ENCODE results near the gene BIVM. TPM values are rescaled to one million over a fixed set of nuclear protein-coding genes. Genes with fewer than 3 reads are reported as not detected.

Gene BIVM
- total RNA-seq, 2 experiments from 2014 or later: 3.4 to 4.3 TPM

DNA sequence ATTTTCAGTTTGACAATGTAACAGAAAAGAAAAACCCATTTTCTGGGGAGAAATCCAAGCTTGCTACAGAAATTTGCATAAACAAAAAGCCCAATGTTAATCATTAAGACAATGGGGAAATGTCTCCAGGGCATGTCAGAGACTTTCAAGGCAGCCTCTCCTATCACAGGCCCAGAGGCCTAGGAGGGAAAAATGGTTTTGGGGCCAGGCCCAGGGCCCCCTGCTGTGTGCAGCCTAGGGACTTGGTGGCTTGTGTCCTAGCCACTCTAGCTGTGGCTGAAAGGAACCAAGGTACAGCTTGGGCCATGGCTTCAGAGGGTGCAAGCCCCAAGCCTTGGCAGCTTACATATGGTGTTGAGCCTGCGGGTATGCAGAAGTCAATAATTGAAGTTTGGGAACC is 17.3 kb upstream of the BIVM start:
- H3K36me3 Mint-ChIP-seq (ENCODE audit: low read depth): no peaks in the 10 kb centered on the region
- CTCF ChIA-PET: no interaction called here
- DNase-seq (no peak), ATAC-seq (ENCODE audit: poor library complexity) (no peak)
- no peak for TF ChIP-seq CTCF (IDR thresholded peaks at IDR 0.05)
- intact Hi-C loops (cut with DNase I, micrococcal nuclease): loop anchor here in 1 of 2 experiments (2.0 kb wide), 1 partner anchor 17 kb away; the partner anchor contains the start of genes BIVM and POGLUT2
- Histone ChIP-seq H3K36me3 (ENCODE audit: insufficient read depth, low read length) (no peaks in the 10 kb centered on the region), H3K9me3 (ENCODE audit: control insufficient read depth in 1 of 2, insufficient read depth in 1 of 2, low read length in 2 of 2) (peaks cover 0 to 8% of the 10 kb centered on the region in 2 experiments), H3K27ac (ENCODE audit: low read depth in 1 of 2, low read length in 2 of 2) (no peak overlapping the region), H3K27me3 (ENCODE audit: control insufficient read depth in 1 of 2, insufficient read depth in 2 of 2, low read length in 2 of 2) (no peaks in the 10 kb centered on the region), H3K4me3 (ENCODE audit: low read length) (no peak overlapping the region), H3K4me1 (ENCODE audit: insufficient read depth, low read length) (peaks cover 15% of the 10 kb centered on the region)
- H3K27ac Mint-ChIP-seq: no peak overlapping the region
- H3K4me1 Mint-ChIP-seq (ENCODE audit: low read depth): peaks cover 20% of the 10 kb centered on the region
- no peaks in the 10 kb centered on the region for H3K27me3 Mint-ChIP-seq
- H3K9me3 Mint-ChIP-seq: peaks cover 4% of the 10 kb centered on the region
- POLR2A ChIA-PET: no interaction called here
- H3K4me3 Mint-ChIP-seq: no peak overlapping the region

DNA sequence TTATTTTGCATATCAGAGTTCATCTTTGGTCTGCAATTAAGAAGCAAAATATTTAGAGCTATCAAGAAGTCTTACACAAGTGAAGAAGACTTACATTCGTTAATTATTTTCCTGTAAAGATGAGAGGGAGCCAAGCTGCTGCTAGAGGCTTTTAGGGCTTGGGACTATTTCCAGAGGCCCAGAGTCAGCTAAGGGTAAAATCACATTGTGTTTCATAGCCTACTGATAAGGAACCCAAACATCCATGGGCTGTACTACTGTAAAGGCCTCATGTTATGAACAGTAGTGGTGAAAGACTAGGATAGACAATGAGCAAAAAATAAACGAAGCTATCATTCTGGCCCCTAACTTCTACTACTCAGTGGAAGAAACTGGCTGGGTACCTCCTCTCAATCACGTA is 14.4 kb upstream of the BIVM start:
- H3K27me3 ChIP-seq (ENCODE audit: control insufficient read depth in 1 of 2, insufficient read depth in 2 of 2, low read length in 2 of 2): no peaks in the 10 kb centered on the region
- TF ChIP-seq CTCF (IDR thresholded peaks at IDR 0.05): no peak
- Mint-ChIP-seq H3K4me3 (no peak overlapping the region), H3K27ac (no peak overlapping the region), H3K4me1 (ENCODE audit: low read depth) (peaks cover 7% of the 10 kb centered on the region), H3K36me3 (ENCODE audit: low read depth) (no peaks in the 10 kb centered on the region), H3K9me3 (peaks cover 4% of the 10 kb centered on the region), H3K27me3 (no peaks in the 10 kb centered on the region)
- H3K4me3 ChIP-seq (ENCODE audit: low read length): no peak overlapping the region
- ATAC-seq (ENCODE audit: poor library complexity) (no peak), DNase-seq (no peak)
- H3K27ac ChIP-seq (ENCODE audit: low read depth in 1 of 2, low read length in 2 of 2): no peak overlapping the region
- intact Hi-C loops (cut with DNase I, micrococcal nuclease): loop anchor here in 1 of 2 experiments (2.0 kb wide), 1 partner anchor 20 kb away; no protein-coding TSS in a partner anchor
- no peaks in the 10 kb centered on the region for H3K36me3 ChIP-seq (ENCODE audit: insufficient read depth, low read length)
- peaks cover 0 to 8% of the 10 kb centered on the region in 2 experiments for H3K9me3 ChIP-seq (ENCODE audit: control insufficient read depth in 1 of 2, insufficient read depth in 1 of 2, low read length in 2 of 2)
- H3K4me1 ChIP-seq (ENCODE audit: insufficient read depth, low read length): peaks cover 8% of the 10 kb centered on the region
- ChIA-PET CTCF (interaction anchor here (0.7 kb wide), 1 partner anchor 16 kb away, joined by 3 read pairs; no protein-coding TSS in a partner anchor), POLR2A (interaction anchor here (0.7 to 1.0 kb wide), 2 partner anchors 11 to 62 kb away, joined by 3 read pairs; partner anchors contain the start of gene TEX30)

DNA sequence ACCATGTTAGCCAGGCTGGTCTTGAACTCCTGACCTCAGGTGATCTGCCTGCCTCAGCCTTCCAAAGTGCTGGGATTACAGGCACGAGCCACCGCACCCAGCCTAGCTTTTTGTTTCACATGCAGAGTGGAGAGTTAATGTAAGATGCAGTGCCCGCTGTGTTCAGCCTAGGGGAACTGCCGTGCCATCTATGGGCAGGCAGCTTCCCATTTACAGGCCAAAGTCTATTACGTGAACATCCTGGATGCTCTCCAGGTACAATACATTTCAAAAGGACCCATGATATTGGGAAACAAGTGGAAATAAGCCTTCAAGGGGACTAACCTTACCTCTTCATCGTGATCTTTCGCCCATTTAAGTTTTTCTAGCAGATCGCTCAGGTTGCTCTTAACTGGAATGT is 10.2 kb upstream of the BIVM start:
- Histone ChIP-seq H3K36me3 (ENCODE audit: insufficient read depth, low read length) (no peaks in the 10 kb centered on the region), H3K9me3 (ENCODE audit: control insufficient read depth in 1 of 2, insufficient read depth in 1 of 2, low read length in 2 of 2) (no peaks in the 10 kb centered on the region), H3K4me3 (ENCODE audit: low read length) (no peak overlapping the region), H3K27me3 (ENCODE audit: control insufficient read depth in 1 of 2, insufficient read depth in 2 of 2, low read length in 2 of 2) (no peaks in the 10 kb centered on the region), H3K27ac (ENCODE audit: low read depth in 1 of 2, low read length in 2 of 2) (no peak overlapping the region), H3K4me1 (ENCODE audit: insufficient read depth, low read length) (no peaks in the 10 kb centered on the region)
- no peak overlapping the region for H3K27ac Mint-ChIP-seq
- H3K4me1 Mint-ChIP-seq (ENCODE audit: low read depth): no peaks in the 10 kb centered on the region
- peaks cover 1% of the 10 kb centered on the region for H3K27me3 Mint-ChIP-seq
- H3K36me3 Mint-ChIP-seq (ENCODE audit: low read depth): no peaks in the 10 kb centered on the region
- intact Hi-C loops (cut with DNase I, micrococcal nuclease): no loop called here
- DNase-seq (no peak), ATAC-seq (ENCODE audit: poor library complexity) (no peak)
- CTCF ChIA-PET: no interaction called here
- H3K9me3 Mint-ChIP-seq: no peaks in the 10 kb centered on the region
- no peak for TF ChIP-seq CTCF (IDR thresholded peaks at IDR 0.05)
- no peak overlapping the region for H3K4me3 Mint-ChIP-seq
- POLR2A ChIA-PET: interaction anchor here (0.5 to 1.0 kb wide), 2 partner anchors 12 to 15 kb away, joined by 3 read pairs; partner anchors contain the start of gene TEX30
